Stomach smooth muscle (tissue), 2 donors: ENCODE measurements around the gene MRPL52.
"Not testable (repeated sequence)": the region's sequence is repeated elsewhere in the genome, so short reads cannot be mapped to it uniquely, and the experiment has no call there.

ENCODE experiments used
- H3K27ac ChIP-seq: one replicate; pipeline ENCODE4 v1.7.0; 2013; ENCODE audit warnings: mild to moderate bottlenecking, low read length, inconsistent platforms
- H3K27me3 ChIP-seq, 2 donors: one replicate each; pipeline ENCODE4 v1.7.0; 2013; ENCODE audit warnings: low read length in 2 of 2; ENCODE audit not compliant: insufficient read depth in 2 of 2, control insufficient read depth in 1 of 2
- H3K36me3 ChIP-seq, 2 donors: one replicate each; pipeline ENCODE4 v1.7.0; 2013; ENCODE audit warnings: low read length in 2 of 2; ENCODE audit not compliant: control insufficient read depth in 2 of 2, insufficient read depth in 2 of 2
- H3K4me1 ChIP-seq: one replicate; pipeline ENCODE4 v1.7.0; 2013; ENCODE audit warnings: low read length; ENCODE audit not compliant: control insufficient read depth, insufficient read depth
- H3K4me3 ChIP-seq, 2 donors: one replicate each; pipeline ENCODE4 v1.7.0; 2013; ENCODE audit warnings: low read length in 2 of 2
- H3K9ac ChIP-seq, 2 donors: one replicate each; pipeline ENCODE4 v1.7.0; 2013; ENCODE audit warnings: low read length in 2 of 2, mild to moderate bottlenecking in 1 of 2
- H3K9me3 ChIP-seq, 2 donors: one replicate each; pipeline ENCODE4 v1.7.0; 2013; ENCODE audit warnings: low read length in 2 of 2; ENCODE audit not compliant: control insufficient read depth in 2 of 2
- donor health status: healthy.
- donor health status: Pancreatic carcinoma.

MRPL52 gene

DNA sequence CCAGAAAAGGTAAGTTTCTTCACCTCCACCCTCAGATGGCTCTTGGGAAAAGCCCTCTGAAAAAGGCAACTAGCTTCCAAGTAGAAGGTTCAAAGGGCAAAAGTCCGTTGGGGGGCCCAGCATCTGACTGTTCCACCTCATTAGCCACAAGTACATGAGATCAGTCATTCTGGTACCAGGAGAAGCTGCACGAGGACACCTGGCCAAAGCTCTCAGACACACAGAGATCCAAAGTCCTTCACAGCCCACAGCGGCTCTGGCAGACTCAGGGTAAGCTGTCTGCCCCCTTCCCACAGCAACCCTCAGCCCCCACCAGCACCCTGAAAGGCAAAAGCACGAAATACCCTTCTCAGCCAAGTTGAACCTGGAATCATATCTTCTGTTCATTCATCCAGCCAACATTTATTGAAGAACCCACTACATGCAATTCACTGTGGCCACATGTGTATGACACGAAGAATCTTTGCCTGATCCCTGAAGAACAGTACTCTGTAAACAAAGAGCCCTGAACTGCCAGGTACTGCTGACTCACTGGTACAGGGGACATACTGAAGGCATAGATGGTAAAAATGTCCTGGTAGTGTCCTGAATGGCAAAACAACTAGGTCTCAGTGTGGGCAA lies 33.5 kb upstream of the MRPL52 start:
- Histone ChIP-seq H3K4me3 (no peak overlapping the region), H3K27me3 (no peaks in the 10 kb centered on the region), H3K4me1 (no peaks in the 10 kb centered on the region), H3K27ac (no peak overlapping the region), H3K36me3 (no peaks in the 10 kb centered on the region), H3K9me3 (no peaks in the 10 kb centered on the region), H3K9ac (no peak overlapping the region)

- no peak overlapping the region for H3K9ac ChIP-seq
- H3K9me3 ChIP-seq, result no peaks in the 10 kb centered on the region
- H3K4me3 ChIP-seq, result no peak overlapping the region
- no peaks in the 10 kb centered on the region for H3K27me3 ChIP-seq
- no peak overlapping the region for H3K27ac ChIP-seq
- no peaks in the 10 kb centered on the region for H3K36me3 ChIP-seq
- no peaks in the 10 kb centered on the region for H3K4me1 ChIP-seq
Measured at GRCh38 chr14:22797017-22797917, 32.4 kb upstream of the MRPL52 start.

- Histone ChIP-seq H3K9me3 (no peaks in the 10 kb centered on the region), H3K27me3 (no peaks in the 10 kb centered on the region), H3K36me3 (no peaks in the 10 kb centered on the region), H3K27ac (no peak overlapping the region), H3K4me1 (no peaks in the 10 kb centered on the region), H3K4me3 (no peak overlapping the region), H3K9ac (no peak overlapping the region)
Measured at GRCh38 chr14:22798528-22798927, 31.2 kb upstream of the MRPL52 start.

- no peak overlapping the region for H3K9ac ChIP-seq
- no peaks in the 10 kb centered on the region for H3K4me1 ChIP-seq
- no peaks in the 10 kb centered on the region for H3K9me3 ChIP-seq
- no peaks in the 10 kb centered on the region for H3K27me3 ChIP-seq
- no peaks in the 10 kb centered on the region for H3K36me3 ChIP-seq
- no peak overlapping the region for H3K4me3 ChIP-seq
- no peak overlapping the region for H3K27ac ChIP-seq
Measured at GRCh38 chr14:22800346-22800745, 29.3 kb upstream of the MRPL52 start.

DNA sequence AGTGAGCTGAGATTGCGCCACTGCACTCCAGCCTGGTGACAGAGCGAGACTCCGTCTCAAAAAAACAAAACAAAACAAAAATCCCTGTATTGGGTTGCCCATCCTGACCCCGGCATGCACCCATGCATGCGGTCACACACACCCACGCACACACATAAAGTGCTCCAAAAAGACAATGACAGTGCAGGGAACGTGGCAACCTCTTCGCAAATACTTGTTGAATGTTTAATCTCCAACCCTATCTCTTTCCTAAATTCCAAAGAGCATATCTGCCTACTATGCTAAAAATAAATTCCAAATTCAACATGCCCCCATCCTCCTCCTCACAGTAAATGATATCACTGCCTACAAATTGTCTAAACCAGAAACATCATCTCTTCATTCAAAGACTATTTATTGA lies 28.0 kb upstream of the MRPL52 start:
- H3K4me1 ChIP-seq, result no peaks in the 10 kb centered on the region
- no peaks in the 10 kb centered on the region for H3K27me3 ChIP-seq
- no peak overlapping the region for H3K27ac ChIP-seq
- no peak overlapping the region for H3K4me3 ChIP-seq
- no peaks in the 10 kb centered on the region for H3K9me3 ChIP-seq
- no peaks in the 10 kb centered on the region for H3K36me3 ChIP-seq
- no peak overlapping the region for H3K9ac ChIP-seq

- Histone ChIP-seq H3K27me3 (no peaks in the 10 kb centered on the region), H3K4me1 (no peaks in the 10 kb centered on the region), H3K9ac (no peak overlapping the region), H3K27ac (no peak overlapping the region), H3K4me3 (no peak overlapping the region), H3K9me3 (no peaks in the 10 kb centered on the region), H3K36me3 (no peaks in the 10 kb centered on the region)
Measured at GRCh38 chr14:22802860-22803686, 26.6 kb upstream of the MRPL52 start.

DNA sequence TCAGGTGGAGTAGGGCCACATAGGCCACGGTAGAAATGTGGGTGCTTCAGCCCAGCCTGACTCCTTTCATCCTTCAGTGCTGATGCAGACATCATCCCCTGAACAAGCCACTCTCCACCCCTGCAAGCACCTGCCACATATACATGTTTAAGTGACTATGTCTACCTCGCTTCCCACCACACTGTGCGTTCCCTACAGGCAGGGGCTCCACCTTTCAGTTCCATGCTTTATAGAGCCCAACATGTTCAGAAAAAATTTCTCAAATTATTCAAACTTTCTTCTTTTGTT lies 26.1 kb upstream of the MRPL52 start:
- Histone ChIP-seq H3K36me3 (no peaks in the 10 kb centered on the region), H3K9ac (no peak overlapping the region), H3K27me3 (no peaks in the 10 kb centered on the region), H3K9me3 (no peaks in the 10 kb centered on the region), H3K4me1 (no peaks in the 10 kb centered on the region), H3K4me3 (no peak overlapping the region), H3K27ac (no peak overlapping the region)

DNA sequence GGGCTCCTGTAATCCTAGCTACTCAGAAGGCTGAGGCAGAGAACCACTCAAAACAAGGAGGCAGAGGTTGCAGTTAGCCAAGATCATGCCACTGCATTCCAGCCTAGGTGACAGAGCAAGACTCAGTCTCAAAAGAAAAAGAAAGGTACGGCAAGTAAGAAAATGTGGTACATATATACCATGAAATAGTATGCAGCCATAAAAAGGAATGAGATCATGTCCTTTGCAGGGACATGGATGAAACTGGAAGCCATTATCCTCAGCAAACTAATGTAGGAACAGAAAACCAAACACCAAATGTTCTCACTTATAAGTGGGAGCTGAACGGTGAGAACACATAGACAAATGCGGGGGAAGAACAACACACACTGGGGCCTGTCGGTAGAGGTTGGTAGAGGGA lies 24.5 kb upstream of the MRPL52 start:
- not testable (repeated sequence) for H3K4me1 ChIP-seq, H3K27me3 ChIP-seq, H3K9ac ChIP-seq, H3K27ac ChIP-seq, H3K4me3 ChIP-seq, H3K36me3 ChIP-seq, H3K9me3 ChIP-seq

DNA sequence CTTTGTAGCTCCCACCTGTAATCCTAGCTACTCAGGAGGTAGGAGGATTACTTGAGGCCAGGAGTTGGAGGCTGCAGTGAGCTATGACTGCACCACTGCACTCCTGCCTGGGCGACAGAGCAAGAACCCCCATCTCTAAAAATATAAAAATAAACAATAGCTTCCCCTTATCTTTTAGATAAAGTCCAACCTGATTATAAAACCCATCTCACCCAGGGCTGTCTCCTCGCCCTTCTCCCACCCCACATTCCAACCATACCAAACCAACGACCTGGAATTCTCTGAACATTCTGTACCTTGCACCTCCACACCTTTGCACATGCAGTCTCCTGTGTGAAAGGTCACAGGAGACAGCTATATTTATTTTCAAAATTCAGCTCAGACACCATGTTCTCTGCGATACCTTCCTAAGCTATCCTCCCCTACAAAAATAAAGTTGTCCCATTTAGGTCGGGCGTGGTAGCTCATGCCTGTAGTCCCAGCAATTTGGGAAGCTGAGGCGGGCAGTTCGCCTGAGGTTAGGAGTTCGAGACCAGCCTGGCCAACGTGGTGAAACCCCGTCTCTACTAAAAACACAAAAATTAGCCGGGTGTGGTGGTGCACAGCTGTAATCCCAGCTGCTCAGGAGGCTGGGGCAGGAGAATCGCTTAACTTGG lies 22.1 kb upstream of the MRPL52 start:
- Histone ChIP-seq H3K27ac (no peak overlapping the region), H3K4me3 (no peak overlapping the region), H3K36me3 (no peaks in the 10 kb centered on the region), H3K9me3 (no peaks in the 10 kb centered on the region), H3K27me3 (no peaks in the 10 kb centered on the region), H3K9ac (no peak overlapping the region), H3K4me1 (no peaks in the 10 kb centered on the region)

DNA sequence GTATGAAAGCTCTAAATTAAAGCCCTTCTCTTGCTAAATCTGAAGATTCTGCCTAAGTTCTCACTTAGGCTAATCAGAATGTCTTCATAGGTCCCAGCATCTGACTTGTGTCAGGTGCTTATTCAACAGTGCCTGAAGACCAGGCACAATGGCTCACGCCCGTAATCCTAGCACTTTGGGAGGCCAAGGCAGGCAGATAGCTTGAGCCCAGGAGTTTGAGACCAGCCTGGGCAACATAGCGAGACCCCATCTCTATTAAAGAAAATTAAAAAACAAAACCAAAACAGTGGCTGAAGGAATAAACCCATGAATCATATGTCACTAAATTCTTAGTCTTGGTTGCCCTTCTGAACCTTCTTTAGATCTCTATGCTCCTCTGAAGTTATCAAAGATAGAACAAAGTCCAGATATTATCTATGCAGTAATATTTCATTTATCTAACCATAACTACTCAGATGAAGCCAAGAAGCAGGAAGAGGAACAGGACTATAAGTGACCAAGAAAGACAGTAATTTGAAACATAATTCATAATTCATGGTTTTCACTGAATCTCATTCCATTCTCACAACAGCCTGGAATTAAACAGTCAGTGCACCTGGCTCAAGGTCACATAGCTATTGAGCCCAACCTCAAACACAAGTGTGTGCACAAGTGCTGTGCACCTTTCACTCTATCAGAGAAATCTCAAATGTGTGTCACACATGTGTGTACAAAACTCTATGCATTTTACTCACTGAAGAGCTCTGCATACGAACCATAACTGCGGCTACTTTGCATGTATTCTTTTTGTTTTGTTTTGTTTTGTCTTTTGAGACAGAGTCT lies 21.1 kb upstream of the MRPL52 start:
- no peak overlapping the region for H3K27ac ChIP-seq
- H3K4me1 ChIP-seq, result no peaks in the 10 kb centered on the region
- H3K9ac ChIP-seq, result no peak overlapping the region
- no peaks in the 10 kb centered on the region for H3K27me3 ChIP-seq
- H3K4me3 ChIP-seq, result no peak overlapping the region
- no peaks in the 10 kb centered on the region for H3K36me3 ChIP-seq
- H3K9me3 ChIP-seq, result no peaks in the 10 kb centered on the region
